Caco-2 (cell line): ENCODE results near the gene FHAD1. TPM values are rescaled to one million over a fixed set of nuclear protein-coding genes. Genes with fewer than 3 reads are reported as not detected.
A peak's percentile ranks its signal among the peaks of the same experiment; 100 is the strongest.

ENCODE experiments used
- BruUV-seq: library from RNA; stranded (reverse); fragments of 400-500 nt; replicated peaks from 2 replicates; lab custom pipeline; 2021; lab: Mats Ljungman, UMichigan
- CTCF ChIA-PET: fragments of 300-600 bp; sonication (Branson Sonifier 250); formaldehyde crosslinking; loops from one replicate; lab custom pipeline; 2022; ENCODE audit warnings: antibody characterized with exemption; lab: Charles Lee
- POLR2A ChIA-PET: fragments of 300-600 bp; sonication (Branson Sonifier 250); formaldehyde crosslinking; loops from one replicate; lab custom pipeline; 2022; ENCODE audit warnings: antibody characterized with exemption; lab: Charles Lee
- DNase-seq, 2 experiments: peaks; one replicate each; pipeline versions ENCODE4 v3.0.0 to v3.0.0-alpha.2; 2020 to 2022
- H3K27me3 ChIP-seq: replicated peaks from 2 replicates; pipeline ENCODE4 v1.6.0; 2011; ENCODE audit warnings: low read length; ENCODE audit not compliant: control insufficient read depth, insufficient read depth
- H3K36me3 ChIP-seq: 2 replicates; pipeline ENCODE4 v1.5.1; 2011; ENCODE audit warnings: low read length; ENCODE audit not compliant: control insufficient read depth, insufficient read depth
- H3K4me1 ChIP-seq: fragments of 250-450 bp; sonication (Bioruptor Pico); 2 replicates; pipeline ENCODE4 v1.5.1; 2020; ENCODE audit warnings: mild to moderate bottlenecking
- H3K4me3 ChIP-seq: 2 replicates; pipeline ENCODE4 v1.5.1; 2011; ENCODE audit warnings: low read depth, mild to moderate bottlenecking, control low read depth, low read length
- H3K9me3 ChIP-seq: fragments of 250-450 bp; sonication (Bioruptor Pico); 2 replicates; pipeline ENCODE4 v1.5.1; 2020; ENCODE audit warnings: mild to moderate bottlenecking, moderate library complexity
- H3K27ac Mint-ChIP-seq: one replicate; pipeline ENCODE4 v1.8.0; 2022; ENCODE audit warnings: mixed read lengths; ENCODE audit not compliant: unreplicated experiment
- H3K27me3 Mint-ChIP-seq: one replicate; pipeline ENCODE4 v1.8.0; 2022; ENCODE audit warnings: mixed read lengths; ENCODE audit not compliant: insufficient read depth, unreplicated experiment
- H3K36me3 Mint-ChIP-seq: one replicate; pipeline ENCODE4 v1.8.0; 2022; ENCODE audit warnings: mild to moderate bottlenecking, mixed read lengths; ENCODE audit not compliant: insufficient read depth, unreplicated experiment
- H3K4me1 Mint-ChIP-seq: one replicate; pipeline ENCODE4 v1.8.0; 2022; ENCODE audit warnings: low read depth, mixed read lengths; ENCODE audit not compliant: unreplicated experiment
- H3K4me3 Mint-ChIP-seq: one replicate; pipeline ENCODE4 v1.8.0; 2022; ENCODE audit warnings: mild to moderate bottlenecking, moderate library complexity, mixed read lengths; ENCODE audit not compliant: unreplicated experiment
- H3K9me3 Mint-ChIP-seq: one replicate; pipeline ENCODE4 v1.8.0; 2022; ENCODE audit warnings: mixed read lengths; ENCODE audit not compliant: unreplicated experiment
- CTCF ChIP-seq, 2 experiments: fragments of 200-600 bp in 1 of 2; IDR thresholded peaks; 1 replicate in 1 of 2; 2 replicates in 1 of 2; pipeline versions ENCODE4 v1.5.1 to v1.8.0; 2011 to 2022; ENCODE audit warnings: antibody characterized with exemption in 1 of 2, control low read depth in 1 of 2, inconsistent platforms in 1 of 2, low read depth in 1 of 2, low read length in 1 of 2, mild to moderate bottlenecking in 1 of 2, moderate library complexity in 1 of 2; ENCODE audit not compliant: insufficient read depth in 1 of 2, severe bottlenecking in 1 of 2, unreplicated experiment in 1 of 2
- intact Hi-C: fragments of 100-400 bp; cut with micrococcal nuclease; formaldehyde crosslinking; loops from one replicate; pipeline ENCODE4 v1.10.0; 2022; ENCODE audit not compliant: unreplicated experiment
- total RNA-seq: library from RNA; stranded (reverse); gene quantifications from 2 replicates; pipeline ENCODE4 v1.2.3, GENCODE V29; 2022

The FHAD1 gene
- total RNA-seq, 1 experiment from 2014 or later: 0.18 TPM

- no peak overlapping the region for H3K27ac Mint-ChIP-seq
- Histone ChIP-seq H3K4me1 (peaks cover 8% of the 10 kb centered on the region; the same call in 1 of the 2 replicates), H3K36me3 (no peaks in the 10 kb centered on the region), H3K27me3 (no peaks in the 10 kb centered on the region), H3K4me3 (no peak overlapping the region), H3K9me3 (no peaks in the 10 kb centered on the region)
- ChIA-PET POLR2A (no interaction called here), CTCF (interaction anchor here (0.7 to 1.5 kb wide), 7 partner anchors 14 to 418 kb away, joined by 3 to 32 read pairs (median 4); no protein-coding TSS in a partner anchor)
- TF ChIP-seq CTCF (IDR thresholded peaks at IDR 0.05; ENCODE audit: insufficient read depth in 1 of 2, low read depth in 1 of 2, low read length in 1 of 2, severe bottlenecking in 1 of 2, unreplicated experiment in 1 of 2): no peak
- peaks cover 14% of the 10 kb centered on the region for H3K4me1 Mint-ChIP-seq
- H3K27me3 Mint-ChIP-seq: no peaks in the 10 kb centered on the region
- H3K4me3 Mint-ChIP-seq: no peak overlapping the region
- DNase-seq: no peak
- H3K36me3 Mint-ChIP-seq: peaks cover 6% of the 10 kb centered on the region
- intact Hi-C loops: loop anchor here (1.0 to 5.0 kb wide), 3 partner anchors 90 to 179 kb away; no protein-coding TSS in a partner anchor
- no peaks in the 10 kb centered on the region for H3K9me3 Mint-ChIP-seq
- BruUV-seq: no TSS peak
These were observed 75.8 kb downstream of the FHAD1 start for GRCh38 chr1:15322648-15323350.

GRCh38 chr1:15323351-15323988 is 76.4 kb downstream of the FHAD1 start:
- POLR2A ChIA-PET: no interaction called here
- H3K36me3 Mint-ChIP-seq: peaks cover 6% of the 10 kb centered on the region
- CTCF ChIA-PET: interaction anchor here (1.0 to 1.5 kb wide), 6 partner anchors 15 to 418 kb away, joined by 3 to 32 read pairs (median 4); no protein-coding TSS in a partner anchor
- no peak overlapping the region for H3K27ac Mint-ChIP-seq
- DNase-seq: peak; percentile 67 to 70
- H3K4me1 ChIP-seq: peaks cover 8% of the 10 kb centered on the region; the same call in 1 of the 2 replicates
- H3K4me3 ChIP-seq: no peak overlapping the region
- no peaks in the 10 kb centered on the region for H3K9me3 ChIP-seq
- no TSS peak for BruUV-seq
- no peaks in the 10 kb centered on the region for H3K27me3 Mint-ChIP-seq
- H3K4me3 Mint-ChIP-seq: no peak overlapping the region
- no peaks in the 10 kb centered on the region for H3K27me3 ChIP-seq
- TF ChIP-seq CTCF (IDR thresholded peaks at IDR 0.05; ENCODE audit: insufficient read depth in 1 of 2, low read depth in 1 of 2, low read length in 1 of 2, severe bottlenecking in 1 of 2, unreplicated experiment in 1 of 2): peak; percentile 71 to 89
- peaks cover 14% of the 10 kb centered on the region for H3K4me1 Mint-ChIP-seq
- H3K9me3 Mint-ChIP-seq: no peaks in the 10 kb centered on the region
- intact Hi-C loops: loop anchor here (1.0 to 5.0 kb wide), 3 partner anchors 89 to 178 kb away; no protein-coding TSS in a partner anchor
- no peaks in the 10 kb centered on the region for H3K36me3 ChIP-seq
